K562 (cell line): ENCODE data around the gene ACTR8. TPM values are rescaled to one million over a fixed set of nuclear protein-coding genes. Genes with fewer than 3 reads are reported as not detected.

ENCODE experiments used
- BRF2 ChIP-seq: IDR thresholded peaks from 3 replicates; pipeline ENCODE4 v1.6.1; 2011; ENCODE audit warnings: borderline replicate concordance, mild to moderate bottlenecking; ENCODE audit not compliant: insufficient read length, insufficient read depth
- CHD1 ChIP-seq: fragments of 200-600 bp; sonication (generic); IDR thresholded peaks from one replicate; pipeline ENCODE4 v1.6.1; 2012; ENCODE audit warnings: mild to moderate bottlenecking, moderate library complexity, low read length, inconsistent platforms
- CREB3L1 ChIP-seq: fragments of 450-650 bp; IDR thresholded peaks from 2 replicates; pipeline ENCODE4 v1.6.1; 2014; ENCODE audit warnings: low read depth, mild to moderate bottlenecking, moderate library complexity, borderline replicate concordance
- DLX4 ChIP-seq: fragments of 250-450 bp; sonication (Bioruptor Pico); IDR thresholded peaks from 2 replicates; pipeline ENCODE4 v1.6.1; 2021; ENCODE audit warnings: mild to moderate bottlenecking
- ETV5 ChIP-seq: sonication (generic); formaldehyde crosslinking; IDR thresholded peaks from 2 replicates; pipeline ENCODE4 v1.4.0; 2020; ENCODE audit warnings: low read depth, mild to moderate bottlenecking, missing genetic modification reagents
- FIP1L1 ChIP-seq: fragments of 200-400 bp; formaldehyde crosslinking; IDR thresholded peaks from 2 replicates; pipeline ENCODE4 v1.6.1; 2018; ENCODE audit warnings: mild to moderate bottlenecking, low read depth, low read length; ENCODE audit not compliant: poor library complexity, severe bottlenecking
- FOXA3 ChIP-seq, 2 experiments: fragments of 450-650 bp in 1 of 2; sonication (generic) in 1 of 2; formaldehyde crosslinking; IDR thresholded peaks in 1 of 2; conservative IDR thresholded peaks in 1 of 2; 2 replicates each; pipeline versions ENCODE4 v1.4.0 to v1.8.0; 2020 to 2022; ENCODE audit warnings: mild to moderate bottlenecking in 2 of 2, missing genetic modification reagents in 1 of 2
- HINFP ChIP-seq: fragments of 450-650 bp; conservative IDR thresholded peaks from 2 replicates; pipeline ENCODE4 v1.6.1; 2016; ENCODE audit warnings: missing genetic modification characterization, low read depth, mild to moderate bottlenecking, control low read depth, missing compliant biosample characterization
- HOXB6 ChIP-seq: fragments of 250-450 bp; sonication (Bioruptor Pico); IDR thresholded peaks from 2 replicates; pipeline ENCODE4 v1.5.1; 2022; ENCODE audit warnings: mild to moderate bottlenecking, borderline replicate concordance
- KDM2B ChIP-seq: fragments of 250-450 bp; sonication (Bioruptor Pico); IDR thresholded peaks from 2 replicates; pipeline ENCODE4 v1.8.0; 2021; ENCODE audit warnings: mild to moderate bottlenecking, moderate library complexity
- MEF2A ChIP-seq: IDR thresholded peaks from 2 replicates; pipeline ENCODE4 v1.6.1; 2011; ENCODE audit warnings: low read depth, mild to moderate bottlenecking, low read length, moderate library complexity; ENCODE audit not compliant: control insufficient read depth
- PTRF ChIP-seq: fragments of 450-650 bp; IDR thresholded peaks from 2 replicates; pipeline ENCODE4 v1.6.1; 2016; ENCODE audit warnings: mild to moderate bottlenecking, missing genetic modification characterization, missing compliant biosample characterization
- RBM25 ChIP-seq: fragments of 200-400 bp; formaldehyde crosslinking; IDR thresholded peaks from 2 replicates; pipeline ENCODE4 v1.6.1; 2018; ENCODE audit warnings: low read length, low read depth, moderate library complexity; ENCODE audit not compliant: severe bottlenecking
- U2AF1 ChIP-seq: fragments of 200-400 bp; formaldehyde crosslinking; optimal IDR thresholded peaks from 2 replicates; pipeline ENCODE3; 2017; ENCODE audit warnings: mild to moderate bottlenecking, low read depth, low read length, moderate library complexity
- ZNF124 ChIP-seq: sonication (generic); formaldehyde crosslinking; IDR thresholded peaks from 2 replicates; pipeline ENCODE4 v1.8.1; 2022; ENCODE audit warnings: missing genetic modification reagents
- ZNF436 ChIP-seq: fragments of 250-450, 450-650 bp; sonication (Bioruptor Pico); formaldehyde crosslinking; IDR thresholded peaks from 2 replicates; pipeline ENCODE4 v1.7.0; 2020; ENCODE audit warnings: mild to moderate bottlenecking
- ZNF518B ChIP-seq: fragments of 250-450 bp; sonication (Bioruptor Pico); IDR thresholded peaks from 2 replicates; pipeline ENCODE4 v1.5.0; 2021; ENCODE audit warnings: mild to moderate bottlenecking, moderate library complexity
- ZNF830 ChIP-seq: fragments of 250-450 bp; sonication (Bioruptor Pico); IDR thresholded peaks from 2 replicates; pipeline ENCODE4 v1.5.0; 2021; ENCODE audit warnings: mild to moderate bottlenecking
- polyA plus RNA-seq, 8 experiments: library from polyadenylated mRNA; depleted of rRNA in 4 of 8; stranded (reverse) in 5 of 8; unstranded in 3 of 8; fragments of >200 nt; fragmentation: Nextera tagmentation in 2 of 8; fragmentation: Illumina TruSeq in 1 of 8; extraction: Ambion mirVana in 2 of 8; extraction: Trizol in 1 of 8; gene quantifications; 2 replicates each; pipeline versions ENCODE4 v1.2.1 to v1.2.3, GENCODE V29; 2011 to 2014; ENCODE audit warnings: inconsistent platforms in 1 of 8, missing spikeins in 1 of 8
- total RNA-seq, 7 experiments: library from RNA; depleted of rRNA in 6 of 7; stranded (reverse); fragments of >200 nt in 6 of 7; fragmentation: Illumina TruSeq in 2 of 7; extraction: Trizol in 2 of 7; gene quantifications; 2 replicates each; pipeline versions ENCODE4 v1.2.1 to v1.2.3, GENCODE V29; 2011 to 2021; ENCODE audit warnings: low replicate concordance in 1 of 7

Gene ACTR8
- total and polyA plus RNA-seq, 9 of the 15 experiments (the other 6 are each of a cell fraction or from before 2014, with no cell fraction given), result 4.8 to 24.2 (median 17.5) TPM

- TF ChIP-seq FIP1L1, result peak; percentile 54
- no peak for TF ChIP-seq ZNF830 (CRISPR knock-in tag)
- TF ChIP-seq HINFP (tag), result no peak
- no peak for TF ChIP-seq KDM2B (CRISPR knock-in tag)
- TF ChIP-seq MEF2A, result no peak
- TF ChIP-seq CHD1, result peak; percentile 56
- no peak for TF ChIP-seq ZNF518B (CRISPR knock-in tag)
- TF ChIP-seq DLX4 (CRISPR knock-in tag), result no peak
- no peak for TF ChIP-seq BRF2
- TF ChIP-seq ZNF124 (CRISPR knock-in tag), result no peak
- TF ChIP-seq ZNF436 (CRISPR knock-in tag), result no peak
- TF ChIP-seq HOXB6, result no peak
- peak; percentile 43; the same call in 1 of the 2 replicates for TF ChIP-seq ETV5 (CRISPR knock-in tag)
- no peak for TF ChIP-seq U2AF1
- TF ChIP-seq CREB3L1, result no peak
- no peak for TF ChIP-seq PTRF (tag)
- no peak for TF ChIP-seq RBM25
- TF ChIP-seq FOXA3 (CRISPR knock-in tag; conservative IDR thresholded peaks at IDR 0.05 in 1 of 2, IDR thresholded peaks at IDR 0.05 in 1 of 2), result no peak
Measured at GRCh38 chr3:53881691-53882593, at the start of gene ACTR8 (continued).
